ENCODE measurements around the gene PHKB.
"Not testable (repeated sequence)": the region's sequence is repeated elsewhere in the genome, so short reads cannot be mapped to it uniquely, and the experiment has no call there.

The PHKB gene

DNA sequence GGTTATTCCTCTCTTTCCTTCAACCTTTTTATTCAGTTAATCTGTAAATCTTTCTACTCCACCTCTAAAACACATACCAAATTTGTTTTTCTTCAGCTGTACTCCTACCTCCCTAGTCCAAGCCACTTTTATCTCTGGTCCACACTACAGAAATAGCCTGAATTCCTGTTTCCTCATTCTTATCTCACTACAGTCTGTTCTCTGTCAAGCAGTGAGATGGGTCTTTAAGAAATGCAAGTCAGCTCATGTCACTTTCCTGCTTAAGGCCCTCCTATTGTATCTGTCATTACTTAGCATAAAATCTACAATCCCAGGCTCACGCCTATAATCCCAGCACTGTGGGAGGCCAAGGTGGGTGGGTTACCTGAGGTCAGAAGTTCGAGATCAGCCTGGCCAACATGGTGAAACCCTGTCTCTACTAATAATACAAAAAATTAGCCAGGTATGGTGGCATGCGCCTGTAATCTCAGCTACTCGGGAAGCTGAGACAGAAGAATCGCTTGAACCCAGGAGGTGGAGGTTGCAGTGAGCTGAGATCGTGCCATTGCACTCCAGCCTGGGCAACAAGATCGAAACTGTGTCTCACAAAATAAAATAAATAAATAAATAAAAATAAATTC lies 7.0 kb downstream of the PHKB start:
- DNase-seq (ENCODE audit: extremely low spot score, insufficient read length, low read depth); FAIRE-seq: not testable (repeated sequence)

DNA sequence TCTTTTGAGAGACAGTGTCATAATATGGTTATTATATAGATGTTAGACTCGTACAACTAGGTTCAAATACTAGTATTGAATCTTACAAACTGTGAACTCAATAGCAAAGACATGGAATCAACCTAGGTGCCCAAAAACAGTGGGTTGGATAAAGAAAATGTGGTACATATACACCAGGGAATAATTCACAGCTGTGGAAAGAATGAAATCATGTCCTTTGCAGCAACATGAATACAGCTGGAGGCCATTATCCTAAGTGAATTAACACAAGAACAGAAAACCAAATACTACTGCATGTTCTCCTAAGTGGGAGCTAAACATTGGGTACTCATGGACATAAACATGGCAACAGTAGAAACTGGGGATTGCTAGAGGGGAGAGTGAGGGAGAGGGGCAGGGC lies 8.1 kb downstream of the PHKB start:
- DNase-seq (ENCODE audit: extremely low spot score, insufficient read length, low read depth) (no peak), FAIRE-seq (no peak)

DNA sequence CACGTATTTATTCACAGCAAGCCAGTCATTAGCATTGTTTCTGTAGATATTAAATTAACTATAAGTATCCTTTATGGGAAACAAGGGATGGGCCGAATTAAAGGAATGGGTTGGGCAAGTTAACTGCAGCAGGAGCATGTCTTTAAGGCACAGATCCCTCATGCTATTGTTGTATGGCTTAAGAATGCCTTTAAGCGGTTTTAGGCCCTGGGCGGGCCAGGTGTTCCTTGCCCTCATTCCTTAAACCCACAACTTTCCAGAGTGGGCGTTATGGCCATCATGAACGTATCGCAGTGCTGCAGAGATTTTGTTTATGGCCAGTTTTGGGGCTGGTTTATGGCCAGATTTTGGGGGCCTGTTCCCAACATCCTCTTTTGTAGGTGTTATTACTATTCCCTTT lies 9.1 kb downstream of the PHKB start:
- FAIRE-seq, result no peak
- no peak for DNase-seq (ENCODE audit: extremely low spot score, insufficient read length, low read depth)

DNA sequence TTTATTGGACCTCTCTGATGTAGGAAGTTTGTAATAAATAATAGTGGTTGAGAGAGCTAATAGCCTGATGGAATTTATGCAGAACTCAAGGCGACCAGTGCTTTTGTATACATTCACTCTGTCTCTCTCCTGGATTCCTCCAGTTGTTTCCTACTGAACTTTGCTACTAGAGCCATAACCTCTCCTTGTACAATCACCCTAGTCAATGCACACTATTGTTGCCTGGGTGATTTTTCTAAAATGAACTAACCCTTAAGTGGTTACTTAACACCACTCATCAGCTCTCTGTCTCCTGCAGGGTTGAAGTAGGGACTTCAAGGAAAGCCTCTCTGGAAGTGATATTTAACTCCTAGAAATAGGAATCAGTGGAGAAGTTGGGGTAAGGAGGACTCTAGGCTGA lies 9.7 kb downstream of the PHKB start:
- FAIRE-seq (no peak), DNase-seq (ENCODE audit: extremely low spot score, insufficient read length, low read depth) (no peak)

DNA sequence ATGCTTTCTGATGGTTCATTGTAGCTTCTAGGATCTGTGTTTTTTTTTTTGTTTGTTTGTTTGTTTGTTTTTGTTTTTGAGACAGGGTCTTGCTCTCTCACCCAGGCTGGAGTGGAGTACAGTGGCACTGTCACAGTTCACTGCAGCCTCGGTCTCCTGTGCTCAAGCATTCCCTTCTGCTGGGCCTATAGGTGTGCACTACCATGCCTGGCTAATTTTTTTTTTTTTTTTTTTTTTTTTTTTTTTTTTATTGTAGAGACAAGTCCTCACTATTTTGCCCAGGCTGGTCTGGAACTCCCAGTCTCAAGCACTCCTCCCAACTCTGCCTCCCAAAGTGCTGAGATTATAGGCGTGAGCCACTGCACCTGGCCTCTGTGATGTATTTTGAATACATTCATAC lies 11.9 kb downstream of the PHKB start:
- not testable (repeated sequence) for FAIRE-seq; DNase-seq (ENCODE audit: extremely low spot score, insufficient read length, low read depth)

DNA sequence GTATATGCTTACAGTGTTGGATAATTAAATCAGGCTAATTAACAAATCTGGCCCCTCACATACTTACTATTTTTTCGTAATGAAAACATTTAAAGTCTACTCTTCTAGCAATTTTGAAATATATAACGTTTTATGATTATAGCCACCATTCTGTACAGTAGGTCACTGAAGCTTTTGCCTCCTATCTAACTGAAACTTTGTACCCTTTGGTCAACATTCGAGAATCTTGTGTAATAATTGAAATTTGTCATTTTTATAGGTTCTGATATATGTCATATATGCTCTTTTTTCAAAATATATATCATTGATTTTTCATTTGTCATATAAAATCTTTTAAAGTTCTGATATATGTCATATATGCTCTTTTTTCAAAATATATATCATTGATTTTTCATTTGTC lies 12.7 kb downstream of the PHKB start:
- FAIRE-seq, result no peak

DNA sequence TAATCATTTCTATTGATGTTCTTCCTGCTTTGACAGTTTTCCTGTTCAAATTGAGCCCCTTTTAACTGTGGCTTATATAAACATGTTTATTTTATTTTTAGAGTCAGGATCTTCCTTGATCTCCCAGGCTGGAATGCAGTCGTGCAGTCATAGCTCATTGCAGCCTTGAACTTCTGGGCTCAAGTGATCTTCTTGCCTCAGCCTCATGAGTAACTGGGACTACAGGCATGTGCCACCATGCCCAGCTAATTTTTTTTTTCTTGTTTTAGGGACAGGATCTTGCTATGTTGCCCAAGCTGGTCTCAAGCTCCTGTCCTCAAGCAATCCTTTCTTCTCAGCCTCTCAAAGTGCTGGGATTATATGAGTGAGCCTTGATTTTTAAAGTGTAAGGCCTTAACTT lies 14.7 kb downstream of the PHKB start:
- no peak for FAIRE-seq
- DNase-seq (ENCODE audit: extremely low spot score, insufficient read length, low read depth), result no peak

More for the DNA sequence above, 12.7 kb downstream of the PHKB start:
- DNase-seq (ENCODE audit: extremely low spot score, insufficient read length, low read depth), result no peak

DNA sequence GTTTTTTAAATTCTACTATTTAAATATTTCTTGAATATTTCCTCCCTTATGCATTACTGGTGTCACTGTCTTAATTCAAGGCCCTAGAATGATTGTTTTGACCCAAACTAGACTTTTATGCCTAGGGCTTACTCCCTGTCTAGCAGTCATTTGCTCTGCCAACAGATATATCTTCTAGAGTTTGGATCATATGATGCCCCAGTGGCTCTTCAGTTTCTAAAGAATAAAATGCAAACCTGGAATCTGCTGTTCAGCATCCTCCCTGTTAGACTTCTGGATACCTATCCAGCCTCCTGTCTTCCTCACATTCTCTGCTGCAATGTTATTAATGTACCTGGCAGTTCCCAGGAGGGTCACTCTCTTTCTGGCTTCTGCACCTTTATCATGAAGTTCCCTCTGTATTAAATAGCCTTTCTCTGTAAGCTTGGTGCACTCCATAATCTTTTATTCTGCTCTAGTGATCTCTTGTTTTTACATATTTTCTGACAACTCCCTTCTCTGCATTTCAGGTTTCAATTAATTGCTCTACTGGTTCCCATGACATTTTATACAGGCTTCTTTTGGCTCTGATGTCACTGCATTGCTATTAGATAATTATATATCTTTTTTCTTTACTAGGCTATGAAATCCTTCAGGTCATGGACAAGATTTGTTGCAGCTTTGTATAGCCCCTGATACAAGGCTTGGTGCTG lies 15.7 kb downstream of the PHKB start:
- no peak for FAIRE-seq
- DNase-seq (ENCODE audit: extremely low spot score, insufficient read length, low read depth), result no peak

DNA sequence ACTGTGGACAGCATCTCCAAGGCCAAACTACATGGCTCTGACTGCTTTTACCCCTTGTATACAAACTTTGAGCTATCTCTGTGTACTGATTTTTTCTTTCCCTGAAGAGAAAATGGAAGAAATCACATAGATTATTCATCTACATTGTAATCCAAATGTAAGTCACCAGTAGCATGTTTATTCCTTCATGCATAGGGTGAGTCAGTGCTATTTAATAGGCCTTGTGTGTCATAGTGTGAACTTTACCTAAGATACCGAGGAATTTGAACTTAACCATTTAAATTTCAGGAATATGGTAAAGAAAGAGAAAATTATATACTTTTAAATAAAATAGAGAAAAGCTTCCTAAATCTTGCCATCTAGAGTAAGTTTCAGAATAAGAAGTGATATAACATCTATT lies 16.5 kb downstream of the PHKB start:
- no peak for FAIRE-seq
- DNase-seq (ENCODE audit: extremely low spot score, insufficient read length, low read depth), result no peak

DNA sequence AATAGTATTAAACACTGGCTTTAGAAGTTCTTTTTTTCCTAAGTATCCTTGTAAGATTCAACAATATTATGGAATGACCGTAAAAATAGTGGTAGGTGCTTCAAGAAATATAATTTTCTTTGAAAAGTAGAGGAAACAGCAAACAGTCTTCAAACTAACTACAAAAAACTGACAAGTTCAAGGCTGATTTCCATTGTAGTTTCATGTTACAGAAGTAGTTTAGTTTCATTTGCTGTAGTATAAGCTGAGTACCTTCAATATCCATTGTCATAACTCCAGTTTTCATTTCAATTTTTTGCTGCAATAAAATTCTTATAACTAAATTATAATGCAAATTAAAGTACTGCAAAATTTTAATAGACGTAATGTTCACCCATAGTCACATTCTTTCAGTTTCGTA lies 19.3 kb downstream of the PHKB start:
- FAIRE-seq, result peak; percentile 60
- no peak for DNase-seq (ENCODE audit: extremely low spot score, insufficient read length, low read depth)

DNA sequence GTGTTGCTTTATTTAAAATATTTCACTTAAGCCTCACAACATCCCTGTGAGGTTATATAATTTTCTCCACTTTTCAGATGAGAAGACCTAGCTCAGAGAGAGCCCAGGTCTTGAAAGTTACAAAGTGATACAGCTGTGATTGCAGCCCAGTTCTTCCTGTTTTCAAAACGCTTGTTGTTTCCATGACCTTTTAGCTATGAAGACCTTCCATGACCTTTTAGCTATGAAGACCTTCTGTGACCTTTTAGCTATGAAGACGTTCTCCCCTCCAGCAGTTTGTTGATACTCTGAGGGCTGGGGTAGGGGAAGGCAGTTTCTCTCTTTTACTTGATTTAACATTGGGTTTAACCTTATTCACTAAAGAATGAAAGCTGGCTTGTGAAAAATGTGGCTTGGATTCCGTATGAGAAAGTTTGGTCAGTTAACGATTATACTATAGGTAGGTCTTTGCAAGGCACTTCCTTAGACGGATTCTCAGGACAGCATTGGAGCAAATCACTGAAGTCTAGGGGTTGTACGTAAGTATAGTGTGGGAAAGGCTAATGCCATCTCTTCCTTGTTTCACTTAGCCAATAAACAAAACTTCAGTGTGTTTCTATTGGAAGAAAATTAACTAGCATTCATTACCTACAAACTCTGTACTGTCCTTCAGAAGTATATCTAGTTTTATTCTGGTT lies 20.7 kb downstream of the PHKB start:
- no peak for DNase-seq (ENCODE audit: extremely low spot score, insufficient read length, low read depth)
- peak; percentile 78 for FAIRE-seq

DNA sequence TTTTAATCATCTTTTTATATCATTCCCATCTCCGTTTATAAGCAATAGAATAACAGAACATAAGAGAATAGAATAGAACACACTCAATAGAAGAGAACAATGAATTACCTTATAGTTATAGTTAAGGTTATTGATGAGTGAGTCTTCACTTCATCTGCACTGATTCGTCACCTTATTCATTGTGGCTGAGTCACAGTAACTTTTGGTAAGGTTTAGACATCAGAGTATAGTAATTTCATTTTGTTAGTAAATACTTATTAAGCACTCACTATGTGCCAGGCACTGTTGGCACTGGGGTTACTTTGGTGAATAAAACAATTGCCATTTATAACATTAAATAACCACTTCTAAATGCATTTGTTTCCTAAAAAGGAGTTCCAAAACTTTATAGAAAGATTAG lies 22.5 kb downstream of the PHKB start:
- DNase-seq (ENCODE audit: extremely low spot score, insufficient read length, low read depth) (no peak), FAIRE-seq (peak; percentile 5)

DNA sequence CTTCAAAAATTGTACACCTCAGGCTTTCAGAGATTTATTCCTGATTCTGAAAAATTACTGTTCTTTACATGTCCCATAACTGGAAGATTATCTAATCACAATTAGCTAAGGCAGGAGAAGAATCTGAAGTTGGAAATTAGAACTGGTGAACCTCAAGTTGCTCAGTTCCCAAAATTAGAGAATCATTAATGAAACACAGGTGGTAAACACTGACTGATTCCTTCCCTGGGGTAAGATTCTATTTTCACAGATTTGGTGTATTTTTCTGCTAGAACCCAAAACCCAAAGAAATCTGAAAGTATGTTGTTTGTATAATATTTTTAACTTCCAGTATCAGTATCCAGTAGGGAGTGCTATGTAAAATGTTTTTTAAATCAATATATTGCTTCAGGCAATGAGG lies 25.7 kb downstream of the PHKB start:
- DNase-seq (ENCODE audit: extremely low spot score, insufficient read length, low read depth) (no peak), FAIRE-seq (peak; percentile 81)

DNA sequence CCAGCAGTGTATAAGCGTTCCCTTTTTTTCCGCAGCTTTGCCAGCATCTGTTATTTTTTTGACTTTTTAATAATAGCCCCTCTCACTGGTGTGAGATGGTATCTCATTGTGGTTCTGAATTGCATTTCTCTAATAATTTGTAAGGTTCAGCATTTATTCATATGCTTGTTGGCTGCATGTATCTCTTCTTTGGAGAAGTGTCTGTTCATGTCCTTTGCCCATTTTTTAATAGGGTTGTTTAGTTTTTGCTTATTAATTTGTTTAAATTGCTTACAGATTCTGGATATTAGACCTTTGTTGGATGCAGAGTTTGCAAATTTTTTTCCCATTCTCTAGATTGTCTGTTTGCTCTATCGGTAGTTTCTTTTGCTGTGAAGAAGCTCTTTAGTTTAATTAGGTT lies 26.9 kb downstream of the PHKB start:
- DNase-seq (ENCODE audit: extremely low spot score, insufficient read length, low read depth) (no peak), FAIRE-seq (peak; percentile 48)

DNA sequence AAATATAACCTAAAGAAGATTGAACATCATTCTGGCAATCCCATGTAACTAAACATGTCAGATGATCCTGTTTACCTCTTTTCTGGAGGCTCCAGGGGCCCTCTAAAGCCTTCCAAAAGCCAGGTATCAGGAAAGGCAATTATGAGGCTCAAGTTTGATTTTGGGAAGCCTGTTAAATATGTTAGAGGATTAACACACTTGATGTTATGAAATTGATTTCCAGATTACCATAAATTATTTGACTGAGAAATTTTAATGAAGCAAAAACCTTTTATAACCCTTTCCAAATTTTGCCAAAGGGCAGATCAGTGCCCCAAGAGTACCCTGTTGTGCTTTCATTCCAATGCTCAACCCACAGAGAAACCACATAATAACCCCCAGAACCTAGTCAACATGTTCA lies 29.3 kb downstream of the PHKB start:
- DNase-seq (ENCODE audit: extremely low spot score, insufficient read length, low read depth) (no peak), FAIRE-seq (no peak)

DNA sequence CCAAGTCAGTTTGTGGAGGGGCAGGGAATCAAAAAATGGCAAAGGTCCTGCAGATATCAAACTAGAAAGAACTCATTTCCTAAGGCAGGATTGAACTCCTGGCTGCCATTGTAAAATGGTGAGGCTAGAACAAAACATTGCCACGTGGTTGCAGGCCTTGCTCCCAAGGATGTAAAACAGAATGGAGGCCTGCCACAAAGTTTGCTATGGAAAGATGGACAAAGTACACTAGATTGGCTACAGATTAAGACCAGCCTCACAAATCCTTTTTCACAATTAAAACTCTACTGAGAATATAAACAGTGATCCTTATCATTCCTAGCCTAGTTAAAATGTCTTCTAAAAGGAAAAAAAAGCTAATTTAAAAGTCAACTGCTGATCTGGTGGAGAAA lies 30.9 kb downstream of the PHKB start:
- DNase-seq (ENCODE audit: extremely low spot score, insufficient read length, low read depth) (no peak), FAIRE-seq (no peak)

DNA sequence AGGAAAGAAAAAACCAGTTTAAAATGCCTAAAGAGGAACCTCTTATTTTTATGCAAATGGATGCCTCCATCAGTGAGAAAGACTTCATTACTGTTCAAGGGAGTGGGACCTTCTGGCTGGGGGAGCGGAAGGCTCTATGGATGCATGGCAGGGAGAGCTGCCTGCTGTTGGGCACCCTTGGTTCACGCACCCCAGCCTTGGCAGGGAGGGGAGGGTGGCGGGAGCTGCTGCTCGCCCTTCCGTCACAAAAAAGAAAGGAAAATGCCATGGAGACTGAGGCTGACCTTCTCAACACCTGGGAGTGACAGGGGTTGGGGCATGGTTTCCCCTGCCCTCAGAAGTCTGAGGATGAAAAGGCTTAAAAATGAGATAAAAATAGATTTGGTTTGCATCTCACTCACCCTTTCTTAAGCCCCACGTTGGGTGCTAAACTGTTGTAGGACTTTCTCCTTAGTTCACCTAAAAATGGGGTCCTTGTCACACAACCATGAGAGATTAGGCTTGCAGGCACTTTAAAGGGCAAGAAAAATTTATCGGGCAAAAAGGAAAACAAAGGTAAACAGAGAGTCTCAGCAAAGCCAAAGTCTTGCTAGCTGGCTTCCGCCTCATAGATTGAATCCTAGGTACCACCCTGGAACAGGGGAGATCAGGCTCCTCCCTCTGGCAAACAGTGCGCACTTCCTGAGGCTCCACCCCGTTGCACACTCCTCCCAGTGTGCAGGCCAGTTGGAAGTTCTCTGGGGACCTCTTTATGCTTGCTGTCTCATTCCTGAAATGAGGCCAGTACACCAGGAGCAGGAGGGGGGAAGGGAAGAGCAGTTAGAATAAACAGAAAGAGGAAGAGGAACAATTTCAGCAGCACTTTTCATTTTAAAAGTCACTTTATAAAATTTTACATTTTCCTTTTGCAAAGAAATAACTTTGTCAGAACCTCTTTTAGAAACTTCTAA lies 31.6 kb downstream of the PHKB start:
- DNase-seq (ENCODE audit: extremely low spot score, insufficient read length, low read depth), result peak; percentile 40
- FAIRE-seq, result peak; percentile 97

DNA sequence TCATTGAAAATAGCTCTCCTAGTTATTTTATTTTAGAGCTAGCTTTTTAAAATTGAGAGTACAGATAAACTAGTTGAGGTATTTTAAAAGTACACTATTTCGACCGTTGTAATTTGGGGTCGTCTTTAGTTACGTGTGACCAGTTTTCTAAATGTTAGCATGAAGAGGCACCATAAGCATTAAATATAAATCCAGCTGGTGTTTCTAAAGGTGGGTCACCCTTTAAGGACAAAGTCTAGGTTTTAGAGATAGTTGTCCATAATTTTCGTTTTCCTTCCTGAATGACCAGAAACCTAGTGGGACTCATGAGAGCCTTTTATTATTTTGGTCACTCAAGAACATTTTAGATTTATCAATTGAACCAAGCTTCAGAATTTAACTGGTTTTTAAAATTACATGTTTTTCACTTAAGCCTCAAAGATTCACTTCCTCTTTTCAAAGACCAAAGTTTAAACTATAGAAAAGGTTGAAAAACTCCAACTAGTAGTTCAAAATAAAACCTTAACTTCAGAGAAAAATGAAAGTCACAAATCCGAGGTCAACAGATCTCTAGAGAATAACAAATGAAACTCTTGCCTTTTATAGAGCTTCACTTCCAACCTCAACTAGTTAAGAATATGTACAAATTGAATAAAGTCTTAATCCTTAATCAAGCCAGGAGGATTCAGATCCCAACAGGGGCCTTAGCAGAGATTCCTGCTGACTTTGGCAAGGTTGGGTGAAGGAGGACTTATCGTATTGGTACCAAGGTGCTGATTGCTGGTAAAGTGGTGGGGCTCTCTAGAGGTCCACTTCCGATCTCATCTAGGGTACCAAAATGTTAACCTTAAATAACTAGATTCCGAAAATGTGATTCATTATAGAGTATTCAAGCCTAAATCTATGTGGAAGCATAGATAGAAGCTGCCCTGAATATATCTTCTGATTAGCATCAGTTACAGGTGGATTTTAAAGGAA lies 32.5 kb downstream of the PHKB start:
- FAIRE-seq, result no peak
- no peak for DNase-seq (ENCODE audit: extremely low spot score, insufficient read length, low read depth)

DNA sequence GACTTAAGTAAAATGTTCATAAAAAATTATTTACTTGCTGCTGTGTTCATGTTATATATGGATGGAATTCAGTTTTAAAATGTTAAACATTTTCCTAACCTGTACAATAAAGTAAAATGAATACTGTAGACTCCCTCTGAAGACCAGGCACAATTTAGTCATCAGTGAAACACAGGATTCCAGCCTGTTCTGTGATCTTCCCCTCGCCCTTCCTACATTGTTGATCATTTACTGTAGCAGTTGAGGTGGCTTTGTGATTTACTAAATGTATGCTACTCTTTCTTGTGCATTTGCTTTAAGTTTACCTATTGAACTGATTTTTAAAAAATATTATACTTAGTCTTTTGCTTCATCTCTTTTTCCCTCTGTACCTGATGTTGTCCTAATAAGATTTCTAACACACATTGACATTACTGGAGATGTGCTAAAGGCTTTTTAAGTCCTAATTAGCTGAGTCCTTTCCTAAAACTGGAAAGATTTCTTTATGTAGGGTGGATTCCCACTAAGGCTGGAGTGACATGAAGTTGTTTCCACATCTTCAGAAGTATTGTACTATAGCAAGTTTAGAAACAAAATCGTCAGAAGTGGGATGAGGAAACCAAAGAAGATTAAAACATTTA lies 38.1 kb downstream of the PHKB start:
- FAIRE-seq (no peak), DNase-seq (ENCODE audit: extremely low spot score, insufficient read length, low read depth) (no peak)

Data from GM18507 (cell line).